ENCODE data around the gene CCDC85A.

CCDC85A gene

GRCh38 chr2:56244911-56245530 lies 61.2 kb downstream of the CCDC85A start:
- no peak for DNase-seq (ENCODE audit: low read depth)
- no peak overlapping the region for H3K4me3 ChIP-seq (ENCODE audit: low read depth, low read length)
- TF ChIP-seq, protein P1, sequence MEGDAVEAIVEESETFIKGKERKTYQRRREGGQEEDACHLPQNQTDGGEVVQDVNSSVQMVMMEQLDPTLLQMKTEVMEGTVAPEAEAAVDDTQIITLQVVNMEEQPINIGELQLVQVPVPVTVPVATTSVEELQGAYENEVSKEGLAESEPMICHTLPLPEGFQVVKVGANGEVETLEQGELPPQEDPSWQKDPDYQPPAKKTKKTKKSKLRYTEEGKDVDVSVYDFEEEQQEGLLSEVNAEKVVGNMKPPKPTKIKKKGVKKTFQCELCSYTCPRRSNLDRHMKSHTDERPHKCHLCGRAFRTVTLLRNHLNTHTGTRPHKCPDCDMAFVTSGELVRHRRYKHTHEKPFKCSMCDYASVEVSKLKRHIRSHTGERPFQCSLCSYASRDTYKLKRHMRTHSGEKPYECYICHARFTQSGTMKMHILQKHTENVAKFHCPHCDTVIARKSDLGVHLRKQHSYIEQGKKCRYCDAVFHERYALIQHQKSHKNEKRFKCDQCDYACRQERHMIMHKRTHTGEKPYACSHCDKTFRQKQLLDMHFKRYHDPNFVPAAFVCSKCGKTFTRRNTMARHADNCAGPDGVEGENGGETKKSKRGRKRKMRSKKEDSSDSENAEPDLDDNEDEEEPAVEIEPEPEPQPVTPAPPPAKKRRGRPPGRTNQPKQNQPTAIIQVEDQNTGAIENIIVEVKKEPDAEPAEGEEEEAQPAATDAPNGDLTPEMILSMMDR (IDR thresholded peaks at IDR 0.05; ENCODE audit: control insufficient read depth, extremely low read depth, insufficient read depth), result no peak

DNA sequence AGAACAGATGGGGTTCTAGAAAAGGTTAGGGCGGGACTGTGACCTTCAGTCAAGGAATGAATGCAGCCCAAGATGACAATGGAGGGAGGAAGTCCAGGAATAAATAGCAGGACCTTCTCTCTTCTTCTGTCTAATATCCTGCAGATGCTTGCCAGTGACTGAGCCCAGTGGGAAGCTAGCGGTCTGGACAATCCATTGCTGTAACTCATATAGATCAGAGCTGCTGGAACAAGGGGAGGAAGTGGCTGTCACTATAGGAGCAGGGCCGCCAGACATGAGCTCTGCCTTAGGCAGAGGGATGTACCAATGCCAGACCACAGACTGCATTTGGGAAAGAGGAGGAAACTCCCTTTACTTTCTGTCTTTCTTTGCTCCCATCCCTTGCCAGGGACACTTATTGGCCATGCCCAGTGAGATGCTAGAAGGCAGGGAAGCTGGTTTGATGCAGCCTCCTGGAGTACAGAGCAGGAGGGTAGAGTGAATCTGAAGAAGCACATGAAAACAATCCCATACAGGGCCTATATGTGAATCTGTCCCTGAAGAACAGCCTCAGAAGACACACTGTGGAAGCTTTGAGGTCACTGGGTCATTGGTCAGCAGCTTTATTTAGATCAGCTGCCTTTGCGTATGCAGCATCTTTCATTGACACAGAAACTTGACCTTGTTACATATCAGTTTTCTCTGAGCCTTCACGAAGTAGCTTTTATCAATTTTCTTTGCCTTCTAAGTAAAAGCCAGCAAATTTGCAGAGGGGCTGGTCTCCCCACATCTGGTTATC lies 65.4 kb downstream of the CCDC85A start:
- DNase-seq (ENCODE audit: low read depth), result no peak
- TF ChIP-seq, protein P1 (IDR thresholded peaks at IDR 0.05; ENCODE audit: control insufficient read depth, extremely low read depth, insufficient read depth), result no peak
- H3K4me3 ChIP-seq (ENCODE audit: low read depth, low read length), result no peak overlapping the region

DNA sequence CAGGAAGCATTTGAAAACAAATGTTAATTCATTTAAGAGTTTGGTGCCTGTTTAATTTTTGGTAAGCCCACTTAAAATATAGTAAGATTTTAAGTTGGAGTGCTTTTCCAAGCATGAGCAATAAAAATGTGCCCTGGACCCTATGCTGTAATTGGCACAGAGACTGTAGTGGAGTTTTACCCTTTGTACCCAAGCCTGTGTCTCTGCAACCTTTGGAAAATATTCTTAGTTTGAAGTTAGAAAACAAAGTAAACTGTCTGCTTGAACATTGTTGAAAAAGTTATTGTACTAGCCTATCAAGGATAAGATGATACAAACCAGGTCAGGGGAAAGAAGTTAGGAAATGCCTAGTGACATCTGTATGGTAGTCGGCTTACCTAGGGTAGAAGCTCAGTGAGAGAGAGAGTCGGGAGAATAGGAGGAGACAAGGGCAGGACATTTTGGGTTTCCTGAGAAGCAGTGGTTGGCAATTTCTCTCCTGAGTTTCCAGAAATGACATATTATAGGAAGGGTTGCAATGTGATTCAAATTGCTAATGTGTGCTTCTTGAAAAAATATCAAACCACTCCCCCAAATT lies 66.5 kb downstream of the CCDC85A start:
- TF ChIP-seq, protein P1 (IDR thresholded peaks at IDR 0.05; ENCODE audit: control insufficient read depth, extremely low read depth, insufficient read depth), result no peak
- DNase-seq (ENCODE audit: low read depth), result no peak
- H3K4me3 ChIP-seq (ENCODE audit: low read depth, low read length), result no peak overlapping the region

GRCh38 chr2:56260415-56260814 lies 76.6 kb downstream of the CCDC85A start:
- no peak overlapping the region for H3K4me3 ChIP-seq (ENCODE audit: low read depth, low read length)
- TF ChIP-seq, protein P1 (IDR thresholded peaks at IDR 0.05; ENCODE audit: control insufficient read depth, extremely low read depth, insufficient read depth), result no peak
- DNase-seq (ENCODE audit: low read depth), result no peak

GRCh38 chr2:56262241-56262640 lies 78.5 kb downstream of the CCDC85A start:
- DNase-seq (ENCODE audit: low read depth), result no peak
- no peak overlapping the region for H3K4me3 ChIP-seq (ENCODE audit: low read depth, low read length)
- TF ChIP-seq, protein P1 (IDR thresholded peaks at IDR 0.05; ENCODE audit: control insufficient read depth, extremely low read depth, insufficient read depth), result no peak

DNA sequence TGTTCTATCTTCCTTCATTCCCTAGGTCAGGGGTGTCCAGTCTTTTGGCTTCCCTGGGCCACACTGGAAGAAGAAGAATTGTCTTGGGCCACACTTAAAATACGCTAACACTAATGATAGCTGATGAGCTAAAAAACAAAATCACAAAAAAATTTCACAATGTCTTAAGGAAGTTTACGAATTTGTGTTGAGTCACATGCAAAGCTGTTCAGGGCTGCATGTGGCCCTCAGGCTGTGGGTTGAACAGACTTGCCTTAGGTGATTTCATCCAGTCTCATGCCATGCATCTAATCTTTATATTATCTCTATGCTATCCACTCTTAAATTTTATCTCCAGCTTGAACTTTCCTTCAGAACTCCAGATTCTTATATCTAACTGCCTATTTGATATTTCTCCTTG lies 80.1 kb downstream of the CCDC85A start:
- TF ChIP-seq, protein P1 (IDR thresholded peaks at IDR 0.05; ENCODE audit: control insufficient read depth, extremely low read depth, insufficient read depth), result no peak
- H3K4me3 ChIP-seq (ENCODE audit: low read depth, low read length), result no peak overlapping the region
- no peak for DNase-seq (ENCODE audit: low read depth)

Measured in LNCaP clone FGC (cell line).